GM10266 (cell line): ENCODE results near the gene MISP3.
"Not testable (repeated sequence)": the region's sequence is repeated elsewhere in the genome, so short reads cannot be mapped to it uniquely, and the experiment has no call there.

Experiments
- DNase-seq: peaks from one replicate; pipeline ENCODE4 v3.0.0; 2012; ENCODE audit errors: extremely low spot score
- CTCF ChIP-seq: IDR thresholded peaks from 2 replicates; pipeline ENCODE4 v1.5.1; 2012; ENCODE audit warnings: mild to moderate bottlenecking, low read depth; ENCODE audit not compliant: control insufficient read depth, insufficient read depth; ENCODE audit errors: missing control alignments

MISP3 gene

GRCh38 chr19:14048443-14049153 is 24.0 kb upstream of the MISP3 start:
- TF ChIP-seq CTCF: peak; percentile 71
- peak; percentile 70 for DNase-seq

GRCh38 chr19:14050512-14050911 is 22.1 kb upstream of the MISP3 start:
- TF ChIP-seq CTCF: no peak
- no peak for DNase-seq

GRCh38 chr19:14050961-14051360 is 21.6 kb upstream of the MISP3 start:
- DNase-seq: not testable (repeated sequence)

- no peak for TF ChIP-seq CTCF
- no peak for DNase-seq
These were observed 20.6 kb upstream of the MISP3 start for GRCh38 chr19:14051980-14052379.

- no peak for TF ChIP-seq CTCF
- DNase-seq: no peak
These were observed 20.1 kb upstream of the MISP3 start for GRCh38 chr19:14052470-14052869.

- no peak for TF ChIP-seq CTCF
- DNase-seq: no peak
These were observed 19.6 kb upstream of the MISP3 start for GRCh38 chr19:14053032-14053431.

- no peak for DNase-seq
- TF ChIP-seq CTCF: no peak
These were observed 19.1 kb upstream of the MISP3 start for GRCh38 chr19:14053500-14053899.

GRCh38 chr19:14054099-14054498 is 18.5 kb upstream of the MISP3 start:
- no peak for TF ChIP-seq CTCF
- no peak for DNase-seq
